C4-2B (cell line): ENCODE results near the gene BRD7.

ENCODE experiments used
- H3K27ac ChIP-seq: fragments of 450-650 bp; 2 replicates; pipeline ENCODE4 v1.5.1; 2017
- ZFX ChIP-seq: fragments of 450-650 bp; IDR thresholded peaks from 2 replicates; pipeline ENCODE4 v1.6.1; 2017
- TF ChIP-seq, protein P1 (sequence below): fragments of 450-650 bp; conservative IDR thresholded peaks from 2 replicates; pipeline ENCODE4 v1.5.1; 2017; ENCODE audit warnings: mild to moderate bottlenecking

Gene BRD7

GRCh38 chr16:50290856-50291255 is 77.9 kb downstream of the BRD7 start:
- no peak overlapping the region for H3K27ac ChIP-seq
- TF ChIP-seq, protein P1, sequence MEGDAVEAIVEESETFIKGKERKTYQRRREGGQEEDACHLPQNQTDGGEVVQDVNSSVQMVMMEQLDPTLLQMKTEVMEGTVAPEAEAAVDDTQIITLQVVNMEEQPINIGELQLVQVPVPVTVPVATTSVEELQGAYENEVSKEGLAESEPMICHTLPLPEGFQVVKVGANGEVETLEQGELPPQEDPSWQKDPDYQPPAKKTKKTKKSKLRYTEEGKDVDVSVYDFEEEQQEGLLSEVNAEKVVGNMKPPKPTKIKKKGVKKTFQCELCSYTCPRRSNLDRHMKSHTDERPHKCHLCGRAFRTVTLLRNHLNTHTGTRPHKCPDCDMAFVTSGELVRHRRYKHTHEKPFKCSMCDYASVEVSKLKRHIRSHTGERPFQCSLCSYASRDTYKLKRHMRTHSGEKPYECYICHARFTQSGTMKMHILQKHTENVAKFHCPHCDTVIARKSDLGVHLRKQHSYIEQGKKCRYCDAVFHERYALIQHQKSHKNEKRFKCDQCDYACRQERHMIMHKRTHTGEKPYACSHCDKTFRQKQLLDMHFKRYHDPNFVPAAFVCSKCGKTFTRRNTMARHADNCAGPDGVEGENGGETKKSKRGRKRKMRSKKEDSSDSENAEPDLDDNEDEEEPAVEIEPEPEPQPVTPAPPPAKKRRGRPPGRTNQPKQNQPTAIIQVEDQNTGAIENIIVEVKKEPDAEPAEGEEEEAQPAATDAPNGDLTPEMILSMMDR: no peak
- no peak for TF ChIP-seq ZFX

- H3K27ac ChIP-seq: no peak overlapping the region
- TF ChIP-seq ZFX: no peak
- TF ChIP-seq, protein P1: no peak
These were observed 78.6 kb downstream of the BRD7 start for GRCh38 chr16:50289950-50290764.

GRCh38 chr16:50288920-50289319 is 79.9 kb downstream of the BRD7 start:
- H3K27ac ChIP-seq: no peak overlapping the region
- TF ChIP-seq, protein P1: no peak
- TF ChIP-seq ZFX: no peak

DNA sequence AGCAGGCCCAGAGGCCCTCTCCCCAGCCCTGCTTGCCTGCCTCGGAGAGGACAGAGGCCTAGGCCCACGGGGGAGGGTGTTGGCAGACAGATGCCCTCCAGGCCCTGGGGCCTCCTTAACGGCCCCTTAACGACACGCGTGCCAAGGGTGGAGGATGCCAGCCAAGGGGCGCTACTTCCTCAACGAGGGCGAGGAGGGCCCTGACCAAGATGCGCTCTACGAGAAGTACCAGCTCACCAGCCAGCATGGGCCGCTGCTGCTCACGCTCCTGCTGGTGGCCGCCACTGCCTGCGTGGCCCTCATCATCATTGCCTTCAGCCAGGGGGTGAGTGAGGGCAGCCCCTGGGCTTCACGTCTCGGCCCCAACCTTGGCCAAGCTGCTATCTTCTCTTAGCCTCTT is 80.8 kb downstream of the BRD7 start:
- no peak overlapping the region for H3K27ac ChIP-seq
- no peak for TF ChIP-seq ZFX
- TF ChIP-seq, protein P1: no peak

DNA sequence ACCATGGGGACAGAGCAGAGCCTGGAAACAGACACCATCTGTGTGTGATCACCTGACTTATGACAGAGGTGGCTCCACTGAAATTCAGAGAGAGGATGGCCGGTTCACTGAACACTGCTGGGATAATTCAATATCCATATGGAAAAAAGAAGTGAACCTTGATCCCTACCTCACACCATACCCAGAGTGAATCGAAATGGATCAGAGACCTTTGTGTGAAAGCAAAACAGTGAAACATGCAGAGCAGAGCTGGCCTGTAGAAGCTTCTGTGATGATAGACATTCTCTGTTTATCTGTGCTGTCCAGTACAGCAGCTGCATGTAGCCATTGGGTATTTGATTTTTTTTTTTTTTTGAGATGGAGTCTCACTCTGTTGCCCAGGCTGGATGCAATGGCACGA is 82.1 kb downstream of the BRD7 start:
- no peak overlapping the region for H3K27ac ChIP-seq
- no peak for TF ChIP-seq ZFX
- TF ChIP-seq, protein P1: no peak

DNA sequence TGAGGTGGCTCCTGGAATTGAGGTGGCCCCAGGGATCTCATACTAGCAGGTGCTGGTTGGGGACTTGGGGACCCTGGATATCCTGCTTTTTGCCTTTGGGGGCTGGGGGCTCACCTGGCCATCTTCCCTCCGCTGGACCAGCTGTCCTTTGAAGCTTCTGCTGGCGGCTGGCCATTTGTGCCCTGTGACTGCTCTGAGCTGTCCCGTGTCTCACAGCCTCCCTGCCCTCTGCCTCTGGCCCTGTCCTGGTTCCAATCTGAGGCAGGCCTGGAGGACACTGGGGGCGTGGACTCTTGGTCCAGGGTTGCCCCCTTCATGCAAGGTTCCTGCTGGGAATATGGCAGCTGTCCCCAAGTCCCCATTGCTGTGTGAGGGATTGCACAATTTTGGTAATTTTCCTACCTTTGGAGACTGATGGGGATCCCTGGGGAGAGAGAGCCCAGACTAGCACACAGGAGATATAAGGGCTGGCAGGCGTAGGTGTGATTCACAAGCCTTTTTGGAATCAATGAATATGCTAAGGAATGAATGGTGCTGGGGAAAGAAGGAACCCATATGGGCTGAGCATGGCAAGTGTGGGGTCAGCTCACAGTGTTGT is 83.3 kb downstream of the BRD7 start:
- H3K27ac ChIP-seq: no peak overlapping the region
- TF ChIP-seq ZFX: no peak
- TF ChIP-seq, protein P1: no peak

GRCh38 chr16:50284131-50284911 is 84.5 kb downstream of the BRD7 start:
- TF ChIP-seq ZFX: no peak
- TF ChIP-seq, protein P1: no peak

More at GRCh38 chr16:50284131-50284911, 84.5 kb downstream of the BRD7 start:
- no peak overlapping the region for H3K27ac ChIP-seq
